K562 (cell line): ENCODE data around the gene GNG7. TPM values are rescaled to one million over a fixed set of nuclear protein-coding genes. Genes with fewer than 3 reads are reported as not detected.

Experiments
- ATAC-seq: fragments of 200-7000 bp; cut with Tn5 transposase; 3 replicates; pipeline ENCODE4 v1.9.1; 2020; ENCODE audit warnings: moderate library complexity
- BruUV-seq: library from RNA; stranded (reverse); fragments of 400-500 nt; replicated peaks from 2 replicates; lab custom pipeline; 2021; lab: Mats Ljungman, UMichigan
- CTCF ChIA-PET: fragments of 300-600 bp; formaldehyde crosslinking; extraction: SDS; loops from one replicate; lab custom pipeline; 2021; ENCODE audit warnings: low intra/inter-chr PET ratio; lab: Yijun Ruan, JAX
- POLR2A ChIA-PET: fragments of 300-600, 350-650 bp; sonication (Branson Sonifier 250); formaldehyde crosslinking; extraction: SDS; loops from one replicate; lab custom pipeline; 2021; ENCODE audit warnings: antibody characterized with exemption, inconsistent platforms; lab: Yijun Ruan, JAX
- DNase-seq, 4 experiments: peaks; one replicate each; pipeline versions ENCODE4 v3.0.0 to v3.0.0-alpha.2; 2011 to 2018; ENCODE audit warnings: low spot score in 3 of 4, mixed read lengths in 3 of 4; ENCODE audit errors: extremely low read depth in 1 of 4
- FAIRE-seq: peaks from 2 replicates; lab custom pipeline; 2011; peaks lifted over from hg19 to GRCh38; lab: Jason Lieb, UNC
- H2AFZ ChIP-seq: 2 replicates; pipeline ENCODE4 v1.6.0; 2011; ENCODE audit warnings: low read depth, low read length, control low read depth, inconsistent platforms
- H3K27ac ChIP-seq: fragments of 200-600 bp; 3 replicates; pipeline ENCODE4 v1.8.0; 2011; ENCODE audit warnings: low read depth, mild to moderate bottlenecking, control low read depth, inconsistent platforms, low read length, moderate library complexity, mixed read lengths; ENCODE audit errors: extremely low read depth
- H3K27me3 ChIP-seq, 2 experiments: fragments of 300-600 bp in 1 of 2; 2 replicates in 1 of 2; 3 replicates in 1 of 2; pipeline versions ENCODE4 v1.6.0 to v1.8.0; 2011; ENCODE audit warnings: inconsistent platforms in 2 of 2, low read length in 2 of 2, mild to moderate bottlenecking in 1 of 2, mixed read lengths in 1 of 2, moderate library complexity in 1 of 2; ENCODE audit not compliant: control insufficient read depth in 2 of 2, insufficient read depth in 2 of 2
- H3K36me3 ChIP-seq: fragments of 300-600 bp; 3 replicates; pipeline ENCODE4 v1.8.0; 2011; ENCODE audit warnings: mild to moderate bottlenecking, low read length, inconsistent platforms; ENCODE audit not compliant: control insufficient read depth, insufficient read depth
- H3K4me1 ChIP-seq, 2 experiments: fragments of 200-600 bp in 1 of 2; replicated peaks in 1 of 2; 2 replicates in 1 of 2; 3 replicates in 1 of 2; pipeline versions ENCODE4 v1.5.1 to v1.8.0; 2011; ENCODE audit warnings: inconsistent platforms in 2 of 2, low read length in 2 of 2, mild to moderate bottlenecking in 1 of 2, mixed read lengths in 1 of 2, moderate library complexity in 1 of 2; ENCODE audit not compliant: control insufficient read depth in 2 of 2, insufficient read depth in 2 of 2
- H3K4me2 ChIP-seq: 2 replicates; pipeline ENCODE4 v1.6.1; 2011; ENCODE audit warnings: low read length, control low read depth, inconsistent platforms, mixed read lengths; ENCODE audit not compliant: insufficient read depth
- H3K4me3 ChIP-seq: fragments of 200-600 bp; sonication (generic), shearing (Covaris generic); 2 replicates; pipeline ENCODE4 v1.5.1; 2016; ENCODE audit warnings: control low read depth, inconsistent platforms
- H3K79me2 ChIP-seq: fragments of 200-600 bp; 3 replicates; pipeline ENCODE4 v1.8.0; 2011; ENCODE audit warnings: low read length, inconsistent platforms; ENCODE audit not compliant: control insufficient read depth, insufficient read depth
- H3K9ac ChIP-seq, 2 experiments: 2 replicates each; pipeline versions ENCODE4 v1.6.0 to v1.6.1; 2011; ENCODE audit warnings: low read depth in 2 of 2, low read length in 2 of 2, control low read depth in 1 of 2, inconsistent platforms in 1 of 2, mild to moderate bottlenecking in 1 of 2, mixed read lengths in 1 of 2; ENCODE audit not compliant: insufficient read depth in 1 of 2
- H3K9me1 ChIP-seq: one replicate; pipeline ENCODE4 v1.6.0; 2011; ENCODE audit warnings: inconsistent platforms, mild to moderate bottlenecking, low read length, moderate library complexity; ENCODE audit not compliant: control insufficient read depth, insufficient read depth
- H3K9me3 ChIP-seq: replicated peaks from 2 replicates; pipeline ENCODE4 v1.5.1; 2011; ENCODE audit warnings: low read depth, low read length, inconsistent platforms; ENCODE audit not compliant: control insufficient read depth, insufficient read depth
- H4K20me1 ChIP-seq: replicated peaks from 2 replicates; pipeline ENCODE4 v1.6.1; 2011; ENCODE audit warnings: low read length, inconsistent platforms, mixed read lengths; ENCODE audit not compliant: control insufficient read depth, insufficient read depth
- CEBPB ChIP-seq: fragments of 450-650 bp; IDR thresholded peaks from 2 replicates; pipeline ENCODE4 v1.6.1; 2016; ENCODE audit warnings: missing genetic modification characterization, missing compliant biosample characterization
- DACH1 ChIP-seq: fragments of 450-650 bp; IDR thresholded peaks from 2 replicates; pipeline ENCODE4 v1.6.1; 2018; ENCODE audit not compliant: partially characterized antibody
- ETV6 ChIP-seq, 3 experiments: fragments of 150-350 bp in 1 of 3; sonication (generic) in 1 of 3; formaldehyde crosslinking in 1 of 3; IDR thresholded peaks; 2 replicates each; pipeline versions ENCODE4 v1.6.1 to v1.8.0; 2014 to 2022; ENCODE audit warnings: borderline replicate concordance in 2 of 3, low read depth in 2 of 3, antibody characterized with exemption in 1 of 3, low read length in 1 of 3, mild to moderate bottlenecking in 1 of 3, missing genetic modification reagents in 1 of 3
- EZH2 ChIP-seq: IDR thresholded peaks from 2 replicates; pipeline ENCODE4 v1.6.1; 2012; ENCODE audit warnings: low read depth, mild to moderate bottlenecking, inconsistent platforms, low read length, borderline replicate concordance
- HLTF ChIP-seq: fragments of 450-650 bp; IDR thresholded peaks from 2 replicates; pipeline ENCODE4 v1.6.1; 2016
- KLF6 ChIP-seq: fragments of 250-450 bp; sonication (Bioruptor Pico); IDR thresholded peaks from 2 replicates; pipeline ENCODE4 v1.4.0; 2020; ENCODE audit warnings: mild to moderate bottlenecking, moderate library complexity, borderline replicate concordance
- NR2C1 ChIP-seq, 2 experiments: fragments of 450-650 bp; IDR thresholded peaks; 2 replicates each; pipeline ENCODE4 v1.6.1; 2017; ENCODE audit warnings: mild to moderate bottlenecking in 2 of 2, antibody characterized with exemption in 1 of 2, inconsistent platforms in 1 of 2, missing compliant biosample characterization in 1 of 2, missing genetic modification characterization in 1 of 2
- RBFOX2 ChIP-seq: fragments of 200-400 bp; formaldehyde crosslinking; IDR thresholded peaks from 2 replicates; pipeline ENCODE4 v1.6.1; 2017; ENCODE audit warnings: low read depth, mild to moderate bottlenecking, low read length, moderate library complexity
- SMARCA5 ChIP-seq: fragments of 450-650 bp; IDR thresholded peaks from 2 replicates; pipeline ENCODE4 v1.6.1; 2016
- SMARCB1 ChIP-seq: IDR thresholded peaks from 2 replicates; pipeline ENCODE4 v1.6.1; 2011; ENCODE audit warnings: improper control_type of control experiment, low read depth; ENCODE audit not compliant: insufficient read length
- STAG1 ChIP-seq: sonication (generic); formaldehyde crosslinking; IDR thresholded peaks from 2 replicates; pipeline ENCODE4 v1.5.0; 2020; ENCODE audit warnings: missing genetic modification reagents, borderline replicate concordance
- TCFL5 ChIP-seq: fragments of 250-450 bp; sonication (Bioruptor Pico); conservative IDR thresholded peaks from 2 replicates; pipeline ENCODE4 v1.6.1; 2021; ENCODE audit warnings: mild to moderate bottlenecking, moderate library complexity, matching md5 sums
- VEZF1 ChIP-seq: fragments of 200-800 bp; sonication (Bioruptor generic); IDR thresholded peaks from 2 replicates; pipeline ENCODE4 v1.6.1; 2017; ENCODE audit warnings: missing genetic modification characterization, missing compliant biosample characterization
- ZBTB26 ChIP-seq: fragments of 450-650 bp; formaldehyde crosslinking; IDR thresholded peaks from 2 replicates; pipeline ENCODE4 v1.4.0; 2022; ENCODE audit warnings: missing genetic modification characterization
- ZNF395 ChIP-seq: fragments of 200-800 bp; sonication (Bioruptor generic); IDR thresholded peaks from 2 replicates; pipeline ENCODE4 v1.6.1; 2017; ENCODE audit warnings: missing genetic modification characterization, missing compliant biosample characterization
- ZNF512 ChIP-seq: IDR thresholded peaks from 2 replicates; pipeline ENCODE4 v1.6.1; 2016; ENCODE audit warnings: missing genetic modification characterization, missing compliant biosample characterization
- ZNF75A ChIP-seq: fragments of 450-650 bp; formaldehyde crosslinking; IDR thresholded peaks from 2 replicates; pipeline ENCODE4 v1.4.0; 2020; ENCODE audit warnings: mild to moderate bottlenecking
- ZNF780A ChIP-seq: fragments of 250-450 bp; sonication (Bioruptor Pico); IDR thresholded peaks from 2 replicates; pipeline ENCODE4 v1.5.0; 2021; ENCODE audit warnings: mild to moderate bottlenecking
- WGBS: fragments of 100-300 bp; shearing (Covaris generic); methylation state at CpG from one replicate; pipeline ENCODE4 v1.1.6; 2016; ENCODE audit warnings: low coverage, mixed read lengths; ENCODE audit not compliant: insufficient coverage; ENCODE audit errors: missing lambda C conversion rate; 5-methylcytosine and 5-hydroxymethylcytosine counted together
- in situ Hi-C: fragments of 300-500 bp; cut with MboI; formaldehyde crosslinking; loops from 4 replicates; pipeline ENCODE4 v1.15.0; 2018; ENCODE audit warnings: inconsistent platforms, mixed read lengths
- intact Hi-C: fragments of 100-400 bp; cut with micrococcal nuclease; formaldehyde crosslinking; loops from 2 replicates; pipeline ENCODE4 v1.14.2; 2022
- polyA plus RNA-seq, 8 experiments: library from polyadenylated mRNA; depleted of rRNA in 4 of 8; stranded (reverse) in 5 of 8; unstranded in 3 of 8; fragments of >200 nt; fragmentation: Nextera tagmentation in 2 of 8; fragmentation: Illumina TruSeq in 1 of 8; extraction: Ambion mirVana in 2 of 8; extraction: Trizol in 1 of 8; gene quantifications; 2 replicates each; pipeline versions ENCODE4 v1.2.1 to v1.2.3, GENCODE V29; 2011 to 2014; ENCODE audit warnings: inconsistent platforms in 1 of 8, missing spikeins in 1 of 8
- total RNA-seq, 7 experiments: library from RNA; depleted of rRNA in 6 of 7; stranded (reverse); fragments of >200 nt in 6 of 7; fragmentation: Illumina TruSeq in 2 of 7; extraction: Trizol in 2 of 7; gene quantifications; 2 replicates each; pipeline versions ENCODE4 v1.2.1 to v1.2.3, GENCODE V29; 2011 to 2021; ENCODE audit warnings: low replicate concordance in 1 of 7

Gene GNG7
- total and polyA plus RNA-seq, 9 of the 15 experiments (the other 6 are each of a cell fraction or from before 2014, with no cell fraction given): 0.01 to 0.20 (median 0.06) TPM; not detected in 1

GRCh38 chr19:2573916-2574315 lies 128.6 kb downstream of the GNG7 start:
- Histone ChIP-seq H3K27ac (no peak overlapping the region), H3K9me3 (no peaks in the 10 kb centered on the region), H3K9ac (no peak overlapping the region), H3K4me2 (no peak overlapping the region), H3K9me1 (no peaks in the 10 kb centered on the region), H3K4me3 (no peak overlapping the region), H3K36me3 (no peaks in the 10 kb centered on the region), H3K79me2 (no peaks in the 10 kb centered on the region), H3K4me1 (peaks cover 0 to 22% of the 10 kb centered on the region in 2 experiments; a peak in 2 of 5 replicates), H3K27me3 (peaks cover 6 to 64% of the 10 kb centered on the region in 2 experiments; a peak in 4 of 5 replicates), H4K20me1 (no peaks in the 10 kb centered on the region; the same call in 1 of the 2 replicates), H2AFZ (no peak overlapping the region)
- no peak for TF ChIP-seq HLTF
- TF ChIP-seq ZNF75A (CRISPR knock-in tag): no peak
- TF ChIP-seq EZH2: no peak
- TF ChIP-seq DACH1: no peak
- TF ChIP-seq NR2C1 (IDR thresholded peaks at IDR 0.05): no peak
- no peak for TF ChIP-seq NR2C1 (tag; IDR thresholded peaks at IDR 0.05)
- no peak for TF ChIP-seq ZNF512 (tag)
- no peak for TF ChIP-seq ETV6 (IDR thresholded peaks at IDR 0.05; ENCODE audit: borderline replicate concordance in 1 of 2, low read depth in 2 of 2, low read length in 1 of 2)
- TF ChIP-seq ETV6 (CRISPR knock-in tag; IDR thresholded peaks at IDR 0.05; ENCODE audit: borderline replicate concordance): no peak
- TF ChIP-seq ZNF780A (CRISPR knock-in tag): no peak
- TF ChIP-seq CEBPB (tag): no peak
- no peak for TF ChIP-seq VEZF1 (CRISPR knock-in tag)
- TF ChIP-seq STAG1 (CRISPR knock-in tag): no peak
- no peak for TF ChIP-seq KLF6 (CRISPR knock-in tag)
- no peak for TF ChIP-seq SMARCB1
- no peak for TF ChIP-seq RBFOX2
- TF ChIP-seq ZBTB26 (CRISPR knock-in tag): no peak
- TF ChIP-seq SMARCA5: no peak
- no peak for TF ChIP-seq ZNF395 (CRISPR knock-in tag)
- no peak for TF ChIP-seq TCFL5 (CRISPR knock-in tag)
- FAIRE-seq (no peak), DNase-seq (peak in 1 of 4 experiments; percentile 2), ATAC-seq (no peak)
- 19% methylated on average over 16 of the region's 19 CpGs for WGBS
- no TSS peak for BruUV-seq
- CTCF ChIA-PET: no interaction called here
- in situ Hi-C loops: no loop called here
- POLR2A ChIA-PET: no interaction called here
- intact Hi-C loops: no loop called here
